Ramos (cell line): ENCODE results near the gene SEC31B.

Experiments used
- in situ Hi-C: fragments of 300-500 bp; cut with MboI; formaldehyde crosslinking; loops from one replicate; pipeline ENCODE4 v1.14.3; 2022; ENCODE audit warnings: low sequenced_read_pairs; ENCODE audit not compliant: unreplicated experiment

The SEC31B gene

GRCh38 chr10:100468978-100469377 is 50.7 kb downstream of the SEC31B start:
- in situ Hi-C loops: no loop called here

- in situ Hi-C loops: no loop called here
These were observed 51.3 kb downstream of the SEC31B start for GRCh38 chr10:100468322-100468721.

- in situ Hi-C loops: no loop called here
These were observed 57.0 kb downstream of the SEC31B start, which contains the start of gene WNT8B for GRCh38 chr10:100462709-100463108. Gene WNT8B, plus strand, starts transcription at chr10:100463009. Its CDS starts 160 bp downstream, at chr10:100463169.

- in situ Hi-C loops: no loop called here
These were observed 70.7 kb downstream of the SEC31B start for GRCh38 chr10:100448951-100449350.

- in situ Hi-C loops: no loop called here
These were observed 72.0 kb downstream of the SEC31B start for GRCh38 chr10:100447663-100448062.

- in situ Hi-C loops: no loop called here
These were observed 73.4 kb downstream of the SEC31B start for GRCh38 chr10:100446130-100446761.

- in situ Hi-C loops: no loop called here
These were observed 77.1 kb downstream of the SEC31B start for GRCh38 chr10:100442548-100442947.

- in situ Hi-C loops: no loop called here
These were observed 80.9 kb downstream of the SEC31B start for GRCh38 chr10:100438674-100439315.
